Left lung (tissue), 10 donors: ENCODE measurements around the gene KIF26B. TPM values are rescaled to one million over a fixed set of nuclear protein-coding genes. Genes with fewer than 3 reads are reported as not detected.

ENCODE experiments used
- ATAC-seq: fragments of 200-7000 bp; cut with Tn5 transposase; one replicate; pipeline ENCODE4 v1.9.1; 2020; ENCODE audit warnings: moderate library complexity
- DNase-seq, 4 donors: peaks; one replicate each; pipeline ENCODE4 v3.0.0-alpha.2; 2013 to 2020
- H3K27ac ChIP-seq, 2 donors: fragments of 200-600 bp; sonication (generic) in 1 of 2; one replicate each; pipeline versions ENCODE4 v1.5.0 to v1.8.0; 2020 to 2021
- H3K27me3 ChIP-seq, 2 donors: fragments of 200-600 bp; sonication (generic) in 1 of 2; one replicate each; pipeline versions ENCODE4 v1.5.0 to v1.8.0; 2020 to 2021
- H3K36me3 ChIP-seq, 2 donors: fragments of 200-600 bp; sonication (generic) in 1 of 2; one replicate each; pipeline versions ENCODE4 v1.5.0 to v1.8.0; 2020 to 2021
- H3K4me1 ChIP-seq, 2 donors: fragments of 200-600 bp; one replicate each; pipeline ENCODE4 v1.8.0; 2021
- H3K4me3 ChIP-seq, 2 donors: fragments of 200-600 bp; sonication (generic) in 1 of 2; one replicate each; pipeline versions ENCODE4 v1.5.0 to v1.8.0; 2020 to 2021; ENCODE audit warnings: mild to moderate bottlenecking in 1 of 2
- H3K9me3 ChIP-seq, 2 donors: fragments of 200-600 bp; sonication (generic) in 1 of 2; one replicate each; pipeline versions ENCODE4 v1.5.0 to v1.8.0; 2020 to 2021
- intact Hi-C, 2 donors: fragments of 100-400 bp; cut with DNase I; formaldehyde crosslinking; loops; one replicate each; pipeline versions ENCODE4 v1.11.2 to v1.14.2; 2022
- polyA plus RNA-seq, 6 donors: library from polyadenylated mRNA; unstranded; fragments of 120-200 nt; gene quantifications; one replicate each; pipeline ENCODE4 v1.2.1, GENCODE V29; 2013; ENCODE audit not compliant: insufficient read length in 6 of 6
- total RNA-seq, 2 donors: library from RNA; stranded (reverse); fragmentation: NEBNext Ultra II Directional; extraction: Animal tissue kit (Norgen Biotek cat#: 25700); gene quantifications; one replicate each; pipeline ENCODE4 v1.2.1, GENCODE V29; 2021
- TF ChIP-seq, protein P1 (sequence below), 2 donors: fragments of 200-600 bp; sonication (generic) in 1 of 2; IDR thresholded peaks; one replicate each; pipeline versions ENCODE4 v1.5.0 to v1.8.0; 2021; ENCODE audit warnings: antibody characterized with exemption in 2 of 2
- donor health status: DM: no; HTN: yes; CAD: no.
- donor health status: DM: no; HTN: no; CAD: no.

Gene KIF26B
- total and polyA plus RNA-seq, 8 donors, result 3.9 to 28.3 (median 6.5) TPM

DNA sequence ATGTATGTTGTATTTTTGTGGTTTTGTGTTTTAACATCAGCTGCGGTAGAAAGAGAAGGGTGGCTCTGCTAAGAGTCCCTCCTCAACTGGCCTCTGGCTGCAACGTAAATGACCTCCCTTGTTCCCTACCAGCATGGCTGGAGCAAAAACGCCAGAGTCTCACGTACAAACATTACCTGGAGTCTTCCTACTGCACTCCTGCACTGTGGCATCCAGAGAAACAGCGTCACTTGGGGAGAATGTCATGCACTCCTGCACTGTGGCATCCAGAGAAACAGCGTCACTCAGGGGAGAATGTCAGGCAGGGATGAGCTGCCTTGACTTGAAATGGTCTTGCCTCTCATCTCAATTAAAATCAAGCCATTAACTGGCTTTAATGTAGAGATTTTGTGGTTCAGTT, 314.2 kb downstream of the KIF26B start:
- Histone ChIP-seq H3K36me3 (no peaks in the 10 kb centered on the region), H3K4me3 (no peak overlapping the region), H3K27ac (no peak overlapping the region), H3K4me1 (no peaks in the 10 kb centered on the region), H3K9me3 (no peaks in the 10 kb centered on the region), H3K27me3 (no peaks in the 10 kb centered on the region)
- DNase-seq, result no peak
- intact Hi-C loops, result no loop called here
- TF ChIP-seq, protein P1, sequence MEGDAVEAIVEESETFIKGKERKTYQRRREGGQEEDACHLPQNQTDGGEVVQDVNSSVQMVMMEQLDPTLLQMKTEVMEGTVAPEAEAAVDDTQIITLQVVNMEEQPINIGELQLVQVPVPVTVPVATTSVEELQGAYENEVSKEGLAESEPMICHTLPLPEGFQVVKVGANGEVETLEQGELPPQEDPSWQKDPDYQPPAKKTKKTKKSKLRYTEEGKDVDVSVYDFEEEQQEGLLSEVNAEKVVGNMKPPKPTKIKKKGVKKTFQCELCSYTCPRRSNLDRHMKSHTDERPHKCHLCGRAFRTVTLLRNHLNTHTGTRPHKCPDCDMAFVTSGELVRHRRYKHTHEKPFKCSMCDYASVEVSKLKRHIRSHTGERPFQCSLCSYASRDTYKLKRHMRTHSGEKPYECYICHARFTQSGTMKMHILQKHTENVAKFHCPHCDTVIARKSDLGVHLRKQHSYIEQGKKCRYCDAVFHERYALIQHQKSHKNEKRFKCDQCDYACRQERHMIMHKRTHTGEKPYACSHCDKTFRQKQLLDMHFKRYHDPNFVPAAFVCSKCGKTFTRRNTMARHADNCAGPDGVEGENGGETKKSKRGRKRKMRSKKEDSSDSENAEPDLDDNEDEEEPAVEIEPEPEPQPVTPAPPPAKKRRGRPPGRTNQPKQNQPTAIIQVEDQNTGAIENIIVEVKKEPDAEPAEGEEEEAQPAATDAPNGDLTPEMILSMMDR (IDR thresholded peaks at IDR 0.05), result no peak
- no peak for ATAC-seq

DNA sequence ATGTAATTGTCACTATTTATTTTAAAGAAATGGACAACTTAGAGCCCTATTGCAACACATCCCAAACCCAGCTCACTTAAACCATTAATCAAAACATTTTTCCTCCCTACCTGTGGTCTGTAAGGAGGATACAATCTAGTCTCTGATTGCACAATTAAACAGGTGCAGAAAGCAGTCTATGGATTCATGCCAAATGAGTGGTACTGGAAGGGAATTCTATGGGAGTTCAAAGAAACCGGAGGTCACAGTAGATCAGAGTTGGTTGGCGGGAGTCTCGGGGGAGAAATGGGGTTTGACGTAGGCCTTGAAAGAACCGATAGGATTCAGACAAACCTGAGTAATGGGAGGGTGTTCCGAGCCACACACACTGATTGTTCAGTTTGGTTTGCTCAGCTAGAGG, 314.9 kb downstream of the KIF26B start:
- Histone ChIP-seq H3K4me1 (no peaks in the 10 kb centered on the region), H3K27me3 (no peaks in the 10 kb centered on the region), H3K36me3 (no peaks in the 10 kb centered on the region), H3K9me3 (no peaks in the 10 kb centered on the region), H3K27ac (no peak overlapping the region), H3K4me3 (no peak overlapping the region)
- TF ChIP-seq, protein P1 (IDR thresholded peaks at IDR 0.05), result no peak
- intact Hi-C loops, result no loop called here
- ATAC-seq (no peak), DNase-seq (no peak)

DNA sequence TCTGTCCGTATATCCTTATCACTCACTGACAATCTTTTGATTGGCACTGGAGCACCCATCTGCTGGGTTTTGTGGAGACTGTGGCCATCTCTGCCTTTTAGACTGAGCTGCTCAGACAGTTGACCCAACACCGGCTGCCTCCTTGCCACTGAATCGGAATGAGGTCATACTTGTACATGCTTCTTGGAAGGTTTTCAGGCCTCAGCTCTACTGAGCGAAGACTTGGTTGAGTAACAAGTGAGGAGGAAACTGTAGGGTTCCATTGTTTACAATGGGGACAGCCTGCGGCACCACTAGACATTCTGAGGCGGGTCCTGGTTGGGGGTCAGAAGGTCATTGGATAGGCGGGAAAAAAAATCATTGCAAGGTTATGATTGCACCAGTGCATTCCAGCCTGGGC, 320.3 kb downstream of the KIF26B start:
- ATAC-seq (no peak), DNase-seq (no peak)
- TF ChIP-seq, protein P1 (IDR thresholded peaks at IDR 0.05), result no peak
- H3K36me3 ChIP-seq, result no peaks in the 10 kb centered on the region
- H3K4me3 ChIP-seq, result no peak overlapping the region
- intact Hi-C loops, result no loop called here
- no peaks in the 10 kb centered on the region for H3K27me3 ChIP-seq
- no peaks in the 10 kb centered on the region for H3K9me3 ChIP-seq
- no peaks in the 10 kb centered on the region for H3K4me1 ChIP-seq
- H3K27ac ChIP-seq, result no peak overlapping the region

DNA sequence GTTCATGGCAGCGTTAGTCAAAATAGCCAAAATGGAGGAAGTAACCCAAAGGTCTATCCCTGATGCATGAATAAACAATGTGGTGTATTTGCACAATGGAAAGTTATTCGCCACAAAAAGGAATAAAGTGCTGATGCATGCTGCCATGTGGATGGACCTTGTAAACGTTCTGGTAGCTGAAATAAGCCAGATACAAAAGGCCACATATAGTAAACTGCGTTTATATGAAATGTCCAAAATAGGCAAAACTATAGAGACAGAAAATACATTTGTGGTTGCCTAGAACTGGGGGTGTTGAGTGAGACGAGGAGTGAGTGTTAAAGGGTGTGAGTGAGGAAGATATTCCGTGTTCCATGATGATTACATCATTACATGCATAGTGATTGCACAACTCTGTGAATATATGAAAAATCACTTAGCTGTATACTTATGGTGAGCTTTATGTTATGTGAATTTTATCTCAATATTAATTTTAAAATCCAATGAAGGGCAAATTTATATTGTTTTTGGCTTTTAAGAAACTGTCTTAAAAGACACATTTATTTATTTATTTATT, 321.3 kb downstream of the KIF26B start:
- intact Hi-C loops, result no loop called here
- DNase-seq (no peak), ATAC-seq (no peak)
- no peaks in the 10 kb centered on the region for H3K4me1 ChIP-seq
- TF ChIP-seq, protein P1 (IDR thresholded peaks at IDR 0.05), result no peak
- H3K27ac ChIP-seq, result no peak overlapping the region
- no peaks in the 10 kb centered on the region for H3K9me3 ChIP-seq
- H3K4me3 ChIP-seq, result no peak overlapping the region
- no peaks in the 10 kb centered on the region for H3K36me3 ChIP-seq
- H3K27me3 ChIP-seq, result no peaks in the 10 kb centered on the region

DNA sequence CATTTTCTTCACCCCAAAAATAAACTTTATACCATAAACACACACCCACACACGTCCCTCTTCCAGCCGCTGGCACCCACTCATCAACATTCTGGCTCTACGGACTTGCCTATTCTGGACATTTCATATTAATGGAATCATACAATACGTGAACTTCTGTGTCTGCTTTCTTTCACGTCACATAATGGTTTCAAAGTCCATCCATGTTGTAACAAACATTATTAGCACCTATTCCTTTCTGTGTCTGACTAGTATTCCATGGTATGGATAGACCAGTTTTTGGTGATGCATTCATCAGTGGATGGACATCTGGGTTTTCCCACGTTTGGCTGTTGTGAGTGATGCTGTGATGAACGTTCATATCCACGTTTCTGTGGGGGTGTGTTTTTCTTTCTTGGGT, 323.2 kb downstream of the KIF26B start:
- H3K9me3 ChIP-seq, result no peaks in the 10 kb centered on the region
- H3K27me3 ChIP-seq, result no peaks in the 10 kb centered on the region
- H3K27ac ChIP-seq, result no peak overlapping the region
- H3K36me3 ChIP-seq, result no peaks in the 10 kb centered on the region
- ATAC-seq (no peak), DNase-seq (no peak)
- no peak overlapping the region for H3K4me3 ChIP-seq
- intact Hi-C loops, result no loop called here
- TF ChIP-seq, protein P1 (IDR thresholded peaks at IDR 0.05), result no peak
- no peaks in the 10 kb centered on the region for H3K4me1 ChIP-seq
